HEK293T (cell line): Measurements from ENCODE around the gene TMPRSS4.

Experiments used
- CTCF ChIA-PET: fragments of 350-600 bp; formaldehyde crosslinking; extraction: SDS; loops from one replicate; lab custom pipeline; 2021; ENCODE audit warnings: antibody characterized with exemption, inconsistent platforms; lab: Yijun Ruan, JAX
- POLR2A ChIA-PET: fragments of 350-600 bp; formaldehyde crosslinking; extraction: SDS; loops from one replicate; lab custom pipeline; 2020; ENCODE audit warnings: antibody characterized with exemption, inconsistent platforms; lab: Yijun Ruan, JAX
- DNase-seq: peaks from one replicate; pipeline ENCODE4 v3.0.0; 2012; ENCODE audit warnings: mixed read lengths; ENCODE audit errors: extremely low spot score
- ARNT ChIP-seq: fragments of 450-650 bp; IDR thresholded peaks from 2 replicates; pipeline ENCODE4 v1.6.1; 2017; ENCODE audit warnings: mild to moderate bottlenecking
- BHLHE40 ChIP-seq: fragments of 450-650 bp; IDR thresholded peaks from 2 replicates; pipeline ENCODE4 v1.6.1; 2016; ENCODE audit warnings: mild to moderate bottlenecking, moderate library complexity, borderline replicate concordance
- CTBP1 ChIP-seq: fragments of 450-650 bp; IDR thresholded peaks from 2 replicates; pipeline ENCODE4 v1.6.1; 2016; ENCODE audit warnings: borderline replicate concordance
- ELF4 ChIP-seq: fragments of 450-650 bp; IDR thresholded peaks from 2 replicates; pipeline ENCODE4 v1.6.1; 2017; ENCODE audit warnings: antibody characterized with exemption
- FOXA1 ChIP-seq: fragments of 450-650 bp; IDR thresholded peaks from 2 replicates; pipeline ENCODE4 v1.6.1; 2016; ENCODE audit warnings: mild to moderate bottlenecking
- FOXK2 ChIP-seq: fragments of 450-650 bp; IDR thresholded peaks from 2 replicates; pipeline ENCODE4 v1.6.1; 2016; ENCODE audit warnings: mild to moderate bottlenecking
- FOXM1 ChIP-seq: fragments of 450-650 bp; IDR thresholded peaks from 2 replicates; pipeline ENCODE4 v1.6.1; 2017; ENCODE audit warnings: mild to moderate bottlenecking, borderline replicate concordance
- HDGF ChIP-seq: fragments of 450-650 bp; IDR thresholded peaks from 2 replicates; pipeline ENCODE4 v1.6.1; 2017; ENCODE audit warnings: antibody characterized with exemption, borderline replicate concordance
- L3MBTL2 ChIP-seq: fragments of 450-650 bp; conservative IDR thresholded peaks from 2 replicates; pipeline ENCODE4 v1.6.1; 2016; ENCODE audit warnings: mild to moderate bottlenecking
- LEF1 ChIP-seq: fragments of 450-650 bp; IDR thresholded peaks from 2 replicates; pipeline ENCODE4 v1.6.1; 2017; ENCODE audit warnings: mild to moderate bottlenecking, borderline replicate concordance
- NFRKB ChIP-seq: fragments of 450-650 bp; IDR thresholded peaks from 2 replicates; pipeline ENCODE4 v1.6.1; 2016; ENCODE audit warnings: mild to moderate bottlenecking, moderate library complexity
- SP1 ChIP-seq: fragments of 450-650 bp; IDR thresholded peaks from 2 replicates; pipeline ENCODE4 v1.6.1; 2017
- SUZ12 ChIP-seq: fragments of 450-650 bp; IDR thresholded peaks from 2 replicates; pipeline ENCODE4 v1.6.1; 2016; ENCODE audit warnings: mild to moderate bottlenecking
- TARDBP ChIP-seq: fragments of 450-650 bp; IDR thresholded peaks from 2 replicates; pipeline ENCODE4 v1.6.1; 2016
- ZNF384 ChIP-seq: fragments of 450-650 bp; IDR thresholded peaks from 2 replicates; pipeline ENCODE4 v1.6.1; 2016
- TF ChIP-seq, protein P1 (sequence below): fragments of 450-650 bp; IDR thresholded peaks from 2 replicates; pipeline ENCODE4 v1.6.1; 2016

Gene TMPRSS4

DNA sequence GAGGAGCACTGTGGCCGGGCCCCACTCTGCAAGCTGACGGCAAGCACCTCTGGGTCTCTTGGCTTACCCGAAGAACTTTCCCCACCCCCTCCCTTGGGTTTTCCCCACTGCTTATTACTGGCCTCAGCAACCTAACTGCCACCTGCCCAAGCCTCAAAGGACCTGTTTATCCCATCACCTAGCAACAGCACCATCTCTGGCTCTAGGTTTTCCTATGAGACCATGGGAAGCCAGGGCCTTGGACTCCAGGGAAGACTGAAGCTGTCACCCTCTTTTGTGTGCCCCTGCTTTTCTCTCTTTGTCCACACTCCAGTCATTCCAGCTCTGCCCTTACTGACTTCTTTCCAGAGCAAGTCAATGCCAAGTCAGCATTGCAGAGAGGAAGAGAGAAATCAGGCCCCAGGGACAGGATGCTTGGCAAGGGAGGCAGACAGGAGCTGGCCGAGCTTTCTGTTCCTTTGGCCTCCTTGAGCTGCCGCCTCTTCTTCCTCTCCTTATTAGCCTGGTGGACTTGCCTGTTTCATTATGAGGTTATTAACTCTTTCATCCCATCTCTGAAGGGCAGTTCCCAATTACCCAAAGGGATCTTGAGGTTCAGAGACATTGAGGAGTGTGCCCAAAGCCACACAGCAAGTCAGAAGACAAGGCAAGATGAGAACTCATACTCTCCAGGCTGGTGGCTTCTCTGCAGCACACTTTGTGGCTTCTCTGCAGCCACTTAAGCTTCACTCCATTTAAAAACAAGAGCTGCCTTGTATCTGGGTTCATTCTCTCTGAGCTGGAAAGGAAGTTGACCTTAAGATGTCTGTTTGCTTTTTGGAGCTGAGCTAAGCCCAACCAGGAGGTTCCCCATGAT lies 10.3 kb downstream of the TMPRSS4 start, which contains the start of gene SMIM35:
Gene SMIM35 (minus strand): TSS at position 51 of the 856 bp plus-strand sequence. CDS start 206 bp downstream, outside the sequence.
- TF ChIP-seq, protein P1, sequence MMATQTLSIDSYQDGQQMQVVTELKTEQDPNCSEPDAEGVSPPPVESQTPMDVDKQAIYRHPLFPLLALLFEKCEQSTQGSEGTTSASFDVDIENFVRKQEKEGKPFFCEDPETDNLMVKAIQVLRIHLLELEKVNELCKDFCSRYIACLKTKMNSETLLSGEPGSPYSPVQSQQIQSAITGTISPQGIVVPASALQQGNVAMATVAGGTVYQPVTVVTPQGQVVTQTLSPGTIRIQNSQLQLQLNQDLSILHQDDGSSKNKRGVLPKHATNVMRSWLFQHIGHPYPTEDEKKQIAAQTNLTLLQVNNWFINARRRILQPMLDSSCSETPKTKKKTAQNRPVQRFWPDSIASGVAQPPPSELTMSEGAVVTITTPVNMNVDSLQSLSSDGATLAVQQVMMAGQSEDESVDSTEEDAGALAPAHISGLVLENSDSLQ = no peak
- no peak for TF ChIP-seq SP1
- no peak for TF ChIP-seq TARDBP
- TF ChIP-seq ZNF384 = no peak
- TF ChIP-seq CTBP1 = no peak
- no peak for TF ChIP-seq ELF4
- no peak for TF ChIP-seq LEF1
- TF ChIP-seq FOXA1 = no peak
- no peak for TF ChIP-seq FOXM1
- TF ChIP-seq SUZ12 = no peak
- TF ChIP-seq HDGF = no peak
- no peak for TF ChIP-seq BHLHE40
- no peak for TF ChIP-seq NFRKB
- TF ChIP-seq ARNT = no peak
- TF ChIP-seq FOXK2 = no peak
- no peak for TF ChIP-seq L3MBTL2
- DNase-seq = no peak
- CTCF ChIA-PET = no interaction called here
- POLR2A ChIA-PET = no interaction called here

DNA sequence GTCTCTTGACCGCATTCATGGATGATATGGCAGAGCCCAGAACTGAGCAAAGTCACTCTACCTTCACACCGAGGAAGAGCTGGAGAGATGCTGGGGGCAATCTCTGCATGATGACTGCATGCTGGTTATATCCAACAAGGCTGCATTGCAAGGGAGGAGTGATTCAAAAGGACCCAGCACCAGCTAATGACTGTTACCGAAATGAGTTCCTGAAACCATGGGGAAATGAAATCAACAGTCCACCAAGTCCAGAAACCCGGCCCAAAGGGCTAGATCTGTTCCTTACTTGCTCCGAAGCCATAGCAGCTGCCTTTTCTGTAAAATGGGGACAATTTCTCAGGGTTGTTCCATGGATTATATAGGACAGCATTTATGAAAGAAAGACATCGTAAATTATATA lies 11.1 kb downstream of the TMPRSS4 start:
- CTCF ChIA-PET = no interaction called here
- TF ChIP-seq SP1 (no peak), CTBP1 (no peak), LEF1 (no peak), FOXM1 (no peak), ELF4 (no peak), ARNT (no peak), TARDBP (no peak), ZNF384 (no peak), NFRKB (no peak), FOXK2 (no peak), BHLHE40 (no peak), HDGF (no peak), L3MBTL2 (no peak), SUZ12 (no peak), FOXA1 (no peak)
- TF ChIP-seq, protein P1 = no peak
- POLR2A ChIA-PET = no interaction called here
- DNase-seq = no peak

DNA sequence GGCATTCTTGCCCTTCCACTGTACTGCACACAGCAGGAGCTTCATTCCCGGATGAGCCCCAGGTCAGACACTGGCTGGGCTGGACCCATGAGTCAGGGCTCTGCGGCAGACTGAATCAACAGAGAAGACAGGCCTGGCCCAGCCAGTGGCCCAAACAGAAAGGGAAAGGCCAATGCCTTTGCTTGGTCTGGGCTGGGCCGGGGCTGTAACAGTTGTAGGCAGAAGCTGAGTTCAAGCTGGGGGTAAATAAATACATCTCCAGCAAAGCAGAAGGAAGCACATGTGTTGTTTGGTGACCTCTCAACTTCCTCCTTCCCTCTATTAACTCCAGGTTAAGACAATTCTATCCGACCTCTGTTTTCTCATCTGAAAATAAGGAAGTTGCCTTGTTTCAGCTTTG lies 11.7 kb downstream of the TMPRSS4 start:
- POLR2A ChIA-PET = no interaction called here
- DNase-seq = no peak
- TF ChIP-seq SP1 = no peak
- no peak for TF ChIP-seq FOXA1
- no peak for TF ChIP-seq HDGF
- TF ChIP-seq, protein P1 = no peak
- no peak for TF ChIP-seq FOXK2
- no peak for TF ChIP-seq FOXM1
- no peak for TF ChIP-seq ELF4
- CTCF ChIA-PET = no interaction called here

DNA sequence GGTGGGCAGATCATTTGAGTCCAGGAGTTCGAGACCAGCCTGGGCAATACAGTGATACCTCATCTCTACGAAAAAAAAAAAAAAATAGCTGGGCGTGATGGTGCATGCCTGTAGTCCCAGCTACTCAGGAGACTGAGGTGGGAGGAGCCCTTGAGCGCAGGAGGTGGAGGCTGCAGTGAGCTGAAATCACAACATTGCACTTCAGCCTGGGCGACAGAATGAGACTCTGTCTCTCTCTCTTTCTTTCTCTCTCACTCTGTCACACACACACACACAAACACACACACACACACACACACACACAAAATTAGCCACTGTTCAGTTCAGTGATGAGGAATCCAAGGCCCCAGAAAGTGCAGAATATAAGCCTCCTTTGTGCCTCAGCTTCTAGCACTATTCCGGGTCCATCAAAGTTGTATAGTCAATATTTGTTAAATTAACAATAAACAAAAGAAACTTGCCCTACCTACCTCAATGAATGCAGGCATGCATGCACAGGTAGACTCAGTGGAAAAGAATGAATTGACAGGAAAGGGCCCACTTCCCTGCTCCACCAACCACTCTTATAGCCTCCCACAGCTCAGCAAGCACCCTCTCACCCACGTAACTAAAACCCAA lies 13.8 kb downstream of the TMPRSS4 start:
- POLR2A ChIA-PET = no interaction called here
- TF ChIP-seq ELF4 (no peak), ZNF384 (no peak), FOXA1 (no peak), L3MBTL2 (no peak), TARDBP (no peak), FOXK2 (no peak), HDGF (no peak), SUZ12 (no peak), ARNT (no peak), BHLHE40 (no peak), LEF1 (no peak), CTBP1 (no peak), NFRKB (no peak), FOXM1 (no peak), SP1 (no peak)
- TF ChIP-seq, protein P1 = no peak
- no peak for DNase-seq
- CTCF ChIA-PET = no interaction called here

DNA sequence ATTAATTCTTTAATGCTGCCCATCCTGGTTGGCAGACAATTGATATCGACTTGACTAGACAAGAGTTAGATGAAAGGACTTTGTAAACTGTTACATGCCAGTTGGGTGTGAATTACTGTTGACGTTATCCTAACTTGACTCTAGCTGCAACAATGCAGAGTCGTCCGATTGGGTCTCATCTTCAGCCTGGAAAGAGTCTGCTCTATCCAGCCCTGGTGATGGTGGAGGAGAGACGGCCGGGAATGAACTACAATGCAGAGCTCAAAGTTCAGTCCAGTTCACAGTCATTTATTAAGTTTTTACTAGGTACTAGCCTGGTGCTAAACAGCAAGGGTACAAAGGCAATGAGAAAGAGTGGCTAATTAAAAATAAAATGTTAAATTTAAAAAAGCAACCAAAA lies 14.8 kb downstream of the TMPRSS4 start:
- DNase-seq = no peak
- TF ChIP-seq L3MBTL2 (no peak), CTBP1 (no peak), TARDBP (no peak), BHLHE40 (no peak), FOXM1 (no peak), SP1 (no peak), FOXA1 (no peak), ZNF384 (no peak), LEF1 (no peak), HDGF (no peak), NFRKB (no peak), SUZ12 (no peak), ELF4 (no peak), FOXK2 (no peak), ARNT (no peak)
- TF ChIP-seq, protein P1 = no peak
- CTCF ChIA-PET = no interaction called here
- POLR2A ChIA-PET = no interaction called here
